DND-41 (cell line): ENCODE data around the gene WHRN.

ENCODE experiments used
- ATAC-seq: fragments of 200-7000 bp; cut with Tn5 transposase; 3 replicates; pipeline ENCODE4 v1.9.1; 2021; ENCODE audit warnings: low read depth; ENCODE audit not compliant: insufficient read depth
- DNase-seq: peaks from one replicate; pipeline ENCODE4 v3.0.0-alpha.2; 2020
- H2AFZ ChIP-seq: 2 replicates; pipeline ENCODE4 v1.6.0; 2012; ENCODE audit warnings: low read depth, low read length
- H3K27ac ChIP-seq: 2 replicates; pipeline ENCODE4 v1.5.1; 2012; ENCODE audit warnings: low read length, inconsistent platforms
- H3K27me3 ChIP-seq: fragments of 200-600 bp; sonication (generic); 2 replicates; pipeline ENCODE4 v1.6.0; 2012; ENCODE audit warnings: low read length, mild to moderate bottlenecking, inconsistent platforms; ENCODE audit not compliant: insufficient read depth, poor library complexity
- H3K36me3 ChIP-seq: 2 replicates; pipeline ENCODE4 v1.5.1; 2012; ENCODE audit warnings: low read length, inconsistent platforms; ENCODE audit not compliant: insufficient read depth
- H3K4me1 ChIP-seq: 2 replicates; pipeline ENCODE4 v1.5.1; 2012; ENCODE audit warnings: mild to moderate bottlenecking, low read length; ENCODE audit not compliant: insufficient read depth
- H3K4me2 ChIP-seq: 2 replicates; pipeline ENCODE4 v1.6.0; 2012; ENCODE audit warnings: mild to moderate bottlenecking, moderate library complexity, low read length, inconsistent platforms; ENCODE audit not compliant: insufficient read depth
- H3K4me3 ChIP-seq, 2 experiments: fragments of 200-600 bp in 1 of 2; shearing (Covaris generic) in 1 of 2; 2 replicates each; pipeline ENCODE4 v1.5.1; 2012 to 2016; ENCODE audit warnings: inconsistent platforms in 2 of 2, low read length in 2 of 2, mild to moderate bottlenecking in 2 of 2, low read depth in 1 of 2, moderate library complexity in 1 of 2
- H3K79me2 ChIP-seq: 2 replicates; pipeline ENCODE4 v1.6.0; 2012; ENCODE audit warnings: low read length, inconsistent platforms; ENCODE audit not compliant: insufficient read depth
- H3K9ac ChIP-seq: 2 replicates; pipeline ENCODE4 v1.6.0; 2012; ENCODE audit warnings: low read depth, mild to moderate bottlenecking, inconsistent platforms, low read length, moderate library complexity
- H3K9me3 ChIP-seq: 2 replicates; pipeline ENCODE4 v1.5.1; 2012; ENCODE audit warnings: low read length, moderate library complexity, mild to moderate bottlenecking, inconsistent platforms; ENCODE audit not compliant: insufficient read depth, severe bottlenecking
- H4K20me1 ChIP-seq: 2 replicates; pipeline ENCODE4 v1.6.0; 2012; ENCODE audit warnings: low read length; ENCODE audit not compliant: insufficient read depth
- CTCF ChIP-seq: IDR thresholded peaks from 2 replicates; pipeline ENCODE4 v1.5.1; 2012; ENCODE audit warnings: borderline replicate concordance, low read length, moderate library complexity, mild to moderate bottlenecking; ENCODE audit not compliant: poor library complexity, severe bottlenecking; ENCODE audit errors: extremely low read depth
- EZH2 ChIP-seq: IDR thresholded peaks from 3 replicates; pipeline ENCODE4 v1.6.1; 2012; ENCODE audit warnings: borderline replicate concordance, low read depth, mild to moderate bottlenecking, moderate library complexity, low read length, inconsistent platforms; ENCODE audit not compliant: severe bottlenecking

Gene WHRN

GRCh38 chr9:114459464-114459863, 45.8 kb downstream of the WHRN start:
- Histone ChIP-seq H3K4me2 (no peak overlapping the region), H3K4me1 (no peaks in the 10 kb centered on the region), H4K20me1 (no peaks in the 10 kb centered on the region), H3K27me3 (no peaks in the 10 kb centered on the region), H2AFZ (no peak overlapping the region), H3K27ac (no peak overlapping the region), H3K4me3 (no peak overlapping the region), H3K9ac (no peak overlapping the region), H3K9me3 (no peaks in the 10 kb centered on the region), H3K36me3 (no peaks in the 10 kb centered on the region), H3K79me2 (no peaks in the 10 kb centered on the region)
- DNase-seq (no peak), ATAC-seq (no peak)
- no peak for TF ChIP-seq CTCF
- TF ChIP-seq EZH2 = no peak

GRCh38 chr9:114456929-114457328, 48.3 kb downstream of the WHRN start:
- DNase-seq = no peak
- TF ChIP-seq CTCF (no peak), EZH2 (no peak)
- Histone ChIP-seq H3K27ac (no peak overlapping the region), H3K79me2 (no peaks in the 10 kb centered on the region), H2AFZ (no peak overlapping the region), H4K20me1 (no peaks in the 10 kb centered on the region), H3K9ac (no peak overlapping the region), H3K4me1 (no peaks in the 10 kb centered on the region), H3K27me3 (peaks cover 7% of the 10 kb centered on the region), H3K9me3 (no peaks in the 10 kb centered on the region), H3K4me2 (no peak overlapping the region), H3K36me3 (no peaks in the 10 kb centered on the region), H3K4me3 (no peak overlapping the region)
- ATAC-seq = no peak

- H2AFZ ChIP-seq = no peak overlapping the region
- no peak for TF ChIP-seq CTCF
- TF ChIP-seq EZH2 = no peak
- H3K27me3 ChIP-seq = peaks cover 7% of the 10 kb centered on the region
- no peaks in the 10 kb centered on the region for H4K20me1 ChIP-seq
- DNase-seq (no peak), ATAC-seq (no peak)
- no peaks in the 10 kb centered on the region for H3K79me2 ChIP-seq
- no peaks in the 10 kb centered on the region for H3K36me3 ChIP-seq
- no peak overlapping the region for H3K4me2 ChIP-seq
- no peak overlapping the region for H3K9ac ChIP-seq
- H3K9me3 ChIP-seq = no peaks in the 10 kb centered on the region
- no peak overlapping the region for H3K27ac ChIP-seq
- no peaks in the 10 kb centered on the region for H3K4me1 ChIP-seq
- H3K4me3 ChIP-seq = no peak overlapping the region
These were observed 50.6 kb downstream of the WHRN start for GRCh38 chr9:114454652-114455051.

GRCh38 chr9:114452219-114453165, 52.8 kb downstream of the WHRN start:
- Histone ChIP-seq H3K79me2 (no peaks in the 10 kb centered on the region), H3K9ac (no peak overlapping the region), H3K4me3 (no peak overlapping the region), H3K9me3 (no peaks in the 10 kb centered on the region), H3K27me3 (peaks cover 10% of the 10 kb centered on the region), H3K4me2 (no peak overlapping the region), H3K4me1 (no peaks in the 10 kb centered on the region), H3K27ac (no peak overlapping the region), H3K36me3 (no peaks in the 10 kb centered on the region), H4K20me1 (no peaks in the 10 kb centered on the region), H2AFZ (no peak overlapping the region)
- ATAC-seq = peak; percentile 37; the same call in 1 of the 3 replicates
- no peak for DNase-seq
- TF ChIP-seq EZH2 (no peak), CTCF (no peak)
